ENCODE data around the gene ACRV1.

Gene ACRV1

GRCh38 chr11:125701018-125701610 is 20.5 kb upstream of the ACRV1 start:
- H3K36me3 ChIP-seq (ENCODE audit: insufficient read depth, low read length) = no peaks in the 10 kb centered on the region
- no peaks in the 10 kb centered on the region for H3F3A ChIP-seq (ENCODE audit: insufficient read depth, low read length)
- H3K79me2 ChIP-seq (ENCODE audit: insufficient read depth, low read length) = no peaks in the 10 kb centered on the region
- H3K9me2 ChIP-seq (ENCODE audit: low read depth, low read length) = no peaks in the 10 kb centered on the region
- no peak for TF ChIP-seq EZH2 (IDR thresholded peaks at IDR 0.05; ENCODE audit: borderline replicate concordance, low read length)
- TF ChIP-seq CTCF (IDR thresholded peaks at IDR 0.05; ENCODE audit: low read length) = no peak
- H3K27ac ChIP-seq (ENCODE audit: low read depth, low read length, poor library complexity, severe bottlenecking) = no peak overlapping the region
- H4K20me1 ChIP-seq (ENCODE audit: insufficient read depth, low read length) = no peaks in the 10 kb centered on the region
- no peaks in the 10 kb centered on the region for H3K27me3 ChIP-seq (ENCODE audit: insufficient read depth, low read length)
- no peak overlapping the region for H3K4me2 ChIP-seq (ENCODE audit: low read length)
- H3K4me3 ChIP-seq (ENCODE audit: low read depth, low read length, poor library complexity, severe bottlenecking) = no peak overlapping the region
- no peaks in the 10 kb centered on the region for H3K4me1 ChIP-seq (ENCODE audit: insufficient read depth, low read length, severe bottlenecking)
- H3K9me3 ChIP-seq (ENCODE audit: low read length) = no peaks in the 10 kb centered on the region
- H3K9ac ChIP-seq (ENCODE audit: low read length) = no peak overlapping the region
- no peak overlapping the region for H2AFZ ChIP-seq (ENCODE audit: low read length)

GRCh38 chr11:125694951-125695350 is 14.3 kb upstream of the ACRV1 start:
- no peaks in the 10 kb centered on the region for H3K9me3 ChIP-seq (ENCODE audit: low read length)
- no peaks in the 10 kb centered on the region for H3K79me2 ChIP-seq (ENCODE audit: insufficient read depth, low read length)
- no peak overlapping the region for H3K9ac ChIP-seq (ENCODE audit: low read length)
- H3K4me1 ChIP-seq (ENCODE audit: insufficient read depth, low read length, severe bottlenecking) = no peaks in the 10 kb centered on the region
- H2AFZ ChIP-seq (ENCODE audit: low read length) = no peak overlapping the region
- H3K27ac ChIP-seq (ENCODE audit: low read depth, low read length, poor library complexity, severe bottlenecking) = no peak overlapping the region
- TF ChIP-seq CTCF (IDR thresholded peaks at IDR 0.05; ENCODE audit: low read length) (no peak), EZH2 (IDR thresholded peaks at IDR 0.05; ENCODE audit: borderline replicate concordance, low read length) (no peak)
- H3K4me2 ChIP-seq (ENCODE audit: low read length) = no peak overlapping the region
- no peaks in the 10 kb centered on the region for H4K20me1 ChIP-seq (ENCODE audit: insufficient read depth, low read length)
- no peaks in the 10 kb centered on the region for H3F3A ChIP-seq (ENCODE audit: insufficient read depth, low read length)
- H3K4me3 ChIP-seq (ENCODE audit: low read depth, low read length, poor library complexity, severe bottlenecking) = no peak overlapping the region
- H3K9me2 ChIP-seq (ENCODE audit: low read depth, low read length) = no peaks in the 10 kb centered on the region
- H3K27me3 ChIP-seq (ENCODE audit: insufficient read depth, low read length) = no peaks in the 10 kb centered on the region
- H3K36me3 ChIP-seq (ENCODE audit: insufficient read depth, low read length) = no peaks in the 10 kb centered on the region

- H3K9me2 ChIP-seq (ENCODE audit: low read depth, low read length) = no peaks in the 10 kb centered on the region
- no peaks in the 10 kb centered on the region for H4K20me1 ChIP-seq (ENCODE audit: insufficient read depth, low read length)
- no peak overlapping the region for H2AFZ ChIP-seq (ENCODE audit: low read length)
- no peaks in the 10 kb centered on the region for H3F3A ChIP-seq (ENCODE audit: insufficient read depth, low read length)
- TF ChIP-seq CTCF (IDR thresholded peaks at IDR 0.05; ENCODE audit: low read length) (no peak), EZH2 (IDR thresholded peaks at IDR 0.05; ENCODE audit: borderline replicate concordance, low read length) (no peak)
- H3K4me1 ChIP-seq (ENCODE audit: insufficient read depth, low read length, severe bottlenecking) = no peaks in the 10 kb centered on the region
- H3K9me3 ChIP-seq (ENCODE audit: low read length) = no peaks in the 10 kb centered on the region
- H3K4me3 ChIP-seq (ENCODE audit: low read depth, low read length, poor library complexity, severe bottlenecking) = no peak overlapping the region
- H3K4me2 ChIP-seq (ENCODE audit: low read length) = no peak overlapping the region
- H3K79me2 ChIP-seq (ENCODE audit: insufficient read depth, low read length) = no peaks in the 10 kb centered on the region
- H3K9ac ChIP-seq (ENCODE audit: low read length) = no peak overlapping the region
- no peak overlapping the region for H3K27ac ChIP-seq (ENCODE audit: low read depth, low read length, poor library complexity, severe bottlenecking)
- H3K27me3 ChIP-seq (ENCODE audit: insufficient read depth, low read length) = no peaks in the 10 kb centered on the region
- H3K36me3 ChIP-seq (ENCODE audit: insufficient read depth, low read length) = no peaks in the 10 kb centered on the region
Observed at GRCh38 chr11:125692887-125693286, 12.2 kb upstream of the ACRV1 start.
